OCI-LY7 (cell line): ENCODE measurements around the gene E2F2. TPM values are rescaled to one million over a fixed set of nuclear protein-coding genes. Genes with fewer than 3 reads are reported as not detected.
A peak's percentile ranks its signal among the peaks of the same experiment; 100 is the strongest.

Experiments used
- BruUV-seq: library from RNA; stranded (reverse); fragments of 400-500 nt; replicated peaks from 2 replicates; lab custom pipeline; 2021; lab: Mats Ljungman, UMichigan
- CTCF ChIA-PET: fragments of 300-600 bp; sonication (Branson Sonifier 250); formaldehyde crosslinking; loops from one replicate; lab custom pipeline; 2022; ENCODE audit warnings: antibody characterized with exemption; ENCODE audit not compliant: unreplicated experiment; lab: Charles Lee
- POLR2A ChIA-PET: fragments of 300-600 bp; sonication (Branson Sonifier 250); formaldehyde crosslinking; loops from one replicate; lab custom pipeline; 2022; ENCODE audit warnings: antibody characterized with exemption; lab: Charles Lee
- DNase-seq: peaks from one replicate; pipeline ENCODE4 v3.0.0-alpha.2; 2015; ENCODE audit warnings: low spot score
- H2AFZ ChIP-seq: fragments of 200-600 bp; sonication (generic), shearing (Covaris generic); 2 replicates; pipeline ENCODE4 v1.6.1; 2014; ENCODE audit warnings: mild to moderate bottlenecking, antibody characterized with exemption, low read length, moderate library complexity
- H3K27ac ChIP-seq: fragments of 200-600 bp; sonication (generic); 2 replicates; pipeline ENCODE4 v1.5.1; 2014; ENCODE audit warnings: mixed run types, low read depth, mild to moderate bottlenecking, moderate library complexity, low read length, inconsistent platforms; ENCODE audit not compliant: poor library complexity, severe bottlenecking
- H3K36me3 ChIP-seq: fragments of 200-600 bp; sonication (generic); 2 replicates; pipeline ENCODE4 v1.6.1; 2014; ENCODE audit warnings: mild to moderate bottlenecking, antibody characterized with exemption, low read length, moderate library complexity, mixed read lengths; ENCODE audit not compliant: insufficient read depth
- H3K4me1 ChIP-seq: fragments of 200-600 bp; sonication (generic); 2 replicates; pipeline ENCODE4 v1.5.1; 2014; ENCODE audit warnings: mild to moderate bottlenecking, low read length; ENCODE audit not compliant: insufficient read depth, poor library complexity, severe bottlenecking
- H3K4me2 ChIP-seq: fragments of 200-600 bp; sonication (generic); 2 replicates; pipeline ENCODE4 v1.6.1; 2014; ENCODE audit warnings: mild to moderate bottlenecking, low read length
- H3K4me3 ChIP-seq: fragments of 200-600 bp; sonication (generic); 2 replicates; pipeline ENCODE4 v1.5.1; 2014; ENCODE audit warnings: mild to moderate bottlenecking, low read depth, low read length; ENCODE audit not compliant: poor library complexity, severe bottlenecking
- H3K79me2 ChIP-seq: fragments of 200-600 bp; sonication (generic); 2 replicates; pipeline ENCODE4 v1.6.1; 2016; ENCODE audit warnings: low read depth, mild to moderate bottlenecking, low read length, moderate library complexity, mixed read lengths; ENCODE audit not compliant: insufficient read depth
- H3K9me2 ChIP-seq: fragments of 200-600 bp; sonication (generic); 2 replicates; pipeline ENCODE4 v1.6.1; 2016; ENCODE audit warnings: mild to moderate bottlenecking, low read length, mixed read lengths; ENCODE audit not compliant: insufficient read depth
- H3K9me3 ChIP-seq: fragments of 200-600 bp; sonication (generic); 2 replicates; pipeline ENCODE4 v1.6.1; 2014; ENCODE audit warnings: mild to moderate bottlenecking, mixed run types, low read length, mixed read lengths
- H4K20me1 ChIP-seq: fragments of 200-600 bp; sonication (generic); 2 replicates; pipeline ENCODE4 v1.6.1; 2014; ENCODE audit warnings: mild to moderate bottlenecking, antibody characterized with exemption, low read length, moderate library complexity, mixed read lengths; ENCODE audit not compliant: insufficient read depth
- CTCF ChIP-seq: fragments of 200-600 bp; sonication (generic); conservative IDR thresholded peaks from 2 replicates; pipeline ENCODE4 v1.5.1; 2014; ENCODE audit warnings: mild to moderate bottlenecking, antibody characterized with exemption, low read length, moderate library complexity, mixed read lengths
- EZH2phosphoT487 ChIP-seq: fragments of 200-600 bp; sonication (generic); IDR thresholded peaks from 2 replicates; pipeline ENCODE4 v1.6.1; 2018; ENCODE audit warnings: low read depth, borderline replicate concordance, mild to moderate bottlenecking, mixed run types, antibody characterized with exemption, low read length, moderate library complexity, mixed read lengths
- intact Hi-C: fragments of 100-400 bp; cut with micrococcal nuclease; formaldehyde crosslinking; loops from one replicate; pipeline ENCODE4 v1.10.0; 2022; ENCODE audit not compliant: unreplicated experiment
- total RNA-seq, 2 experiments: library from RNA; depleted of rRNA in 1 of 2; stranded (reverse); fragments of >200 nt in 1 of 2; shearing (Covaris generic) in 1 of 2; gene quantifications; 2 replicates each; pipeline ENCODE4 v1.2.3, GENCODE V29; 2014 to 2022

E2F2 gene
- total RNA-seq, 2 experiments from 2014 or later: 203 to 212 TPM

GRCh38 chr1:23539698-23540266, 8.7 kb upstream of the E2F2 start:
- DNase-seq: peak; percentile 97
- ChIA-PET POLR2A (interaction anchor here (0.7 to 2.8 kb wide), 8 partner anchors 11 to 446 kb away, joined by 3 to 20 read pairs (median 4); no protein-coding TSS in a partner anchor), CTCF (interaction anchor here (0.6 to 1.1 kb wide), 4 partner anchors 10 to 45 kb away, joined by 3 to 18 read pairs (median 4); no protein-coding TSS in a partner anchor)
- peak overlapping the region; percentile 61; the same call in 1 of the 2 replicates for H3K4me2 ChIP-seq
- H3K9me2 ChIP-seq: no peaks in the 10 kb centered on the region
- peaks cover 63% of the 10 kb centered on the region for H3K4me1 ChIP-seq
- intact Hi-C loops: loop anchor here (1.0 to 5.0 kb wide), 5 partner anchors 14 to 562 kb away; partner anchors contain the start of genes ASAP3 and ZNF436
- no peaks in the 10 kb centered on the region for H3K9me3 ChIP-seq
- H3K79me2 ChIP-seq: no peaks in the 10 kb centered on the region
- peak overlapping the region; percentile 47 for H3K4me3 ChIP-seq
- peak overlapping the region; percentile 96 for H2AFZ ChIP-seq
- H3K27ac ChIP-seq: peak overlapping the region; percentile 46
- TF ChIP-seq CTCF: peak; percentile 99
- no peak for TF ChIP-seq EZH2phosphoT487
- no peaks in the 10 kb centered on the region for H3K36me3 ChIP-seq
- no peaks in the 10 kb centered on the region for H4K20me1 ChIP-seq
- no TSS peak for BruUV-seq

- Histone ChIP-seq H3K9me2 (no peaks in the 10 kb centered on the region), H3K4me1 (peaks cover 64% of the 10 kb centered on the region), H3K4me3 (no peak overlapping the region), H3K79me2 (peaks cover 2% of the 10 kb centered on the region; the same call in 1 of the 2 replicates), H4K20me1 (no peaks in the 10 kb centered on the region), H3K9me3 (no peaks in the 10 kb centered on the region), H3K27ac (peak overlapping the region; percentile 40), H3K4me2 (peak overlapping the region; percentile 54), H2AFZ (peak overlapping the region; percentile 78; the same call in 1 of the 2 replicates), H3K36me3 (no peaks in the 10 kb centered on the region)
- POLR2A ChIA-PET: interaction anchor here (0.6 to 2.8 kb wide), 4 partner anchors 13 to 201 kb away, joined by 3 to 13 read pairs (median 3); no protein-coding TSS in a partner anchor
- CTCF ChIA-PET: no interaction called here
- intact Hi-C loops: loop anchor here (5.0 kb wide), 1 partner anchor 55 kb away; the partner anchor contains the start of gene ASAP3
- TF ChIP-seq CTCF (no peak), EZH2phosphoT487 (no peak)
- DNase-seq: peak; percentile 32
- no TSS peak for BruUV-seq
Observed at GRCh38 chr1:23537296-23537973, 6.4 kb upstream of the E2F2 start.
